NCI-H82 treated with DMSO at 0.1 percent for 48 hours (cell line): Measurements from ENCODE around the gene DDC.
A peak's percentile ranks its signal among the peaks of the same experiment; 100 is the strongest.
"Not testable (repeated sequence)": the region's sequence is repeated elsewhere in the genome, so short reads cannot be mapped to it uniquely, and the experiment has no call there.

Source experiments
- DNase-seq: peaks from one replicate; lab custom pipeline; 2025; ENCODE audit not compliant: unreplicated experiment; lab: John Stamatoyannopoulos, UW

The DDC gene

GRCh38 chr7:50462361-50462760 lies 102.8 kb downstream of the DDC start:
- no peak for DNase-seq

GRCh38 chr7:50461695-50462094 lies 103.5 kb downstream of the DDC start:
- DNase-seq: no peak

GRCh38 chr7:50459183-50459582 lies 106.0 kb downstream of the DDC start:
- DNase-seq: not testable (repeated sequence)

GRCh38 chr7:50458651-50459050 lies 106.6 kb downstream of the DDC start:
- not testable (repeated sequence) for DNase-seq

GRCh38 chr7:50456371-50457123 lies 108.7 kb downstream of the DDC start:
- DNase-seq: no peak

- DNase-seq: no peak
These were observed 109.5 kb downstream of the DDC start for GRCh38 chr7:50455658-50456057.

- no peak for DNase-seq
These were observed 110.2 kb downstream of the DDC start for GRCh38 chr7:50454968-50455367.

GRCh38 chr7:50450590-50451032 lies 114.6 kb downstream of the DDC start:
- no peak for DNase-seq

GRCh38 chr7:50449881-50450589 lies 115.2 kb downstream of the DDC start, which contains the start of gene FIGNL1:
Gene FIGNL1, minus strand, starts transcription at chr7:50450350. Its CDS starts 3,063 bp downstream, at chr7:50447287.
- peak; percentile 10 for DNase-seq

GRCh38 chr7:50449501-50449880 lies 115.7 kb downstream of the DDC start:
- no peak for DNase-seq

- no peak for DNase-seq
These were observed 116.4 kb downstream of the DDC start for GRCh38 chr7:50448823-50449222.

GRCh38 chr7:50446542-50446960 lies 118.7 kb downstream of the DDC start:
- no peak for DNase-seq

GRCh38 chr7:50436133-50436806 lies 128.9 kb downstream of the DDC start:
- DNase-seq: no peak

- DNase-seq: no peak
These were observed 133.4 kb downstream of the DDC start for GRCh38 chr7:50431722-50432305.

GRCh38 chr7:50431316-50431715 lies 133.9 kb downstream of the DDC start:
- DNase-seq: no peak

- no peak for DNase-seq
These were observed 136.3 kb downstream of the DDC start for GRCh38 chr7:50428911-50429310.

GRCh38 chr7:50427518-50427917 lies 137.7 kb downstream of the DDC start:
- no peak for DNase-seq

- no peak for DNase-seq
These were observed 138.7 kb downstream of the DDC start for GRCh38 chr7:50426280-50427045.

GRCh38 chr7:50425318-50425717 lies 139.9 kb downstream of the DDC start:
- DNase-seq: no peak

GRCh38 chr7:50423860-50424259 lies 141.3 kb downstream of the DDC start:
- DNase-seq: no peak

GRCh38 chr7:50422858-50423257 lies 142.3 kb downstream of the DDC start:
- DNase-seq: no peak
